Colonic mucosa (tissue), 4 donors: Measurements from ENCODE around the gene PLD1. TPM values are rescaled to one million over a fixed set of nuclear protein-coding genes. Genes with fewer than 3 reads are reported as not detected.

ENCODE experiments used
- DNase-seq: peaks from one replicate; pipeline ENCODE4 v3.0.0-alpha.2; 2020
- H3K27ac ChIP-seq: fragments of 200-600 bp; one replicate; pipeline ENCODE4 v1.8.0; 2021
- H3K27me3 ChIP-seq: fragments of 200-600 bp; one replicate; pipeline ENCODE4 v1.8.0; 2021
- H3K36me3 ChIP-seq: fragments of 200-600 bp; one replicate; pipeline ENCODE4 v1.8.0; 2021
- H3K4me1 ChIP-seq: fragments of 200-600 bp; one replicate; pipeline ENCODE4 v1.8.0; 2021; ENCODE audit warnings: mild to moderate bottlenecking
- H3K4me3 ChIP-seq: fragments of 200-600 bp; one replicate; pipeline ENCODE4 v1.8.0; 2021
- H3K9ac ChIP-seq, 2 donors: one replicate each; pipeline ENCODE4 v1.7.0; 2013; ENCODE audit warnings: control low read depth in 2 of 2, low read depth in 2 of 2, low read length in 2 of 2
- H3K9me3 ChIP-seq: fragments of 200-600 bp; one replicate; pipeline ENCODE4 v1.8.0; 2021
- CTCF ChIP-seq: fragments of 200-600 bp; IDR thresholded peaks from one replicate; pipeline ENCODE4 v1.8.0; 2022; ENCODE audit warnings: antibody characterized with exemption, mild to moderate bottlenecking
- intact Hi-C: fragments of 100-400 bp; cut with DNase I; formaldehyde crosslinking; loops from one replicate; pipeline ENCODE4 v1.14.1; 2022
- total RNA-seq, 2 donors: library from RNA; stranded (reverse); fragmentation: NEBNext Ultra II Directional in 1 of 2; extraction: Animal tissue kit (Norgen Biotek cat#: 25700) in 1 of 2; gene quantifications; one replicate each; pipeline ENCODE4 v1.2.1, GENCODE V29; 2021
- donor health status: healthy.
- donor health status: DM: no; HTN: no; CAD: no.
- donor health status: DM: no; HTN: no; CAD: no.

PLD1 gene
- total RNA-seq, 2 donors from 2014 or later = 49.6 to 81.3 TPM

DNA sequence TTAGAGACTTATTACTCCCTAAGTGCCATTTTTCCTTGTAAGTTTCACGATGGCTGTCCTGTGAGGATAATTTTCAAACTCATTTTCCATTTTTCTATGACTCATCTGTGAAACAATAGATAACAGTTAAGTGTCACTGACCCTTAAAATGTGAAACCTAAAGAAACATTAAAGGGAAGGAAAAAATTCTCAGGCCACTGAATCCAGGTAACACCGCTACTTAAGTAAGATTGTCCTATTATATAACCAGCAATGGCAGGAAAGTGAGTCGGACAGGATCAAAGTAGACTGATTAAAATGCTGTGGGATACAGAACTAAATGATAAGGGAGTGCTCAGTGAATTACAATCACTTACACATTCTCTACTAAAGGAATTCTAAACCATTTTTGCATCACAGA is 12.4 kb downstream of the PLD1 start:
- no peaks in the 10 kb centered on the region for H3K27me3 ChIP-seq
- H3K9me3 ChIP-seq = no peaks in the 10 kb centered on the region
- DNase-seq = no peak
- H3K4me3 ChIP-seq = no peak overlapping the region
- no peak for TF ChIP-seq CTCF
- no peak overlapping the region for H3K9ac ChIP-seq
- H3K4me1 ChIP-seq = no peaks in the 10 kb centered on the region
- no peak overlapping the region for H3K27ac ChIP-seq
- H3K36me3 ChIP-seq = no peaks in the 10 kb centered on the region
- intact Hi-C loops = no loop called here

DNA sequence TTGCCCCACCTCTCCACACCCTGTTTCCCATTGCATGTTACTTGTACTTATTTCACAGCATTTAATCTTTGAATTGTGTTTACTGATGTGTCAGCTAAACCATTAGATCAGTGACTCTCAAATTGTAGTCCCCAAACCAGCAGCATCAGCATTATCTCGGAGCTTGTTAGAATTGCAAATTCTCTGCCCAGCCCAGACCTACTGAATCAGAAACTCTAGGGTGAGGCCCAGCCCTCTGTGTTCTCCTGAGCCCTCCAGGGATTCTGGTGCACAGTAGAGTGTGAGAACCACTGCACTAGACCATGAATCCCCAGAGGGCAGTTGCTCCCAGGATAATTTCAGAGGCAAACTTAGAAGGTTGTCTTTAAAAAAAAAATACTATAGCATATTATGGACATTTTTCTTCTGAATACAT is 13.0 kb downstream of the PLD1 start:
- H3K27me3 ChIP-seq = no peaks in the 10 kb centered on the region
- no peaks in the 10 kb centered on the region for H3K9me3 ChIP-seq
- H3K36me3 ChIP-seq = no peaks in the 10 kb centered on the region
- intact Hi-C loops = no loop called here
- H3K27ac ChIP-seq = no peak overlapping the region
- no peak for TF ChIP-seq CTCF
- no peak overlapping the region for H3K9ac ChIP-seq
- DNase-seq = no peak
- H3K4me1 ChIP-seq = no peaks in the 10 kb centered on the region
- no peak overlapping the region for H3K4me3 ChIP-seq

DNA sequence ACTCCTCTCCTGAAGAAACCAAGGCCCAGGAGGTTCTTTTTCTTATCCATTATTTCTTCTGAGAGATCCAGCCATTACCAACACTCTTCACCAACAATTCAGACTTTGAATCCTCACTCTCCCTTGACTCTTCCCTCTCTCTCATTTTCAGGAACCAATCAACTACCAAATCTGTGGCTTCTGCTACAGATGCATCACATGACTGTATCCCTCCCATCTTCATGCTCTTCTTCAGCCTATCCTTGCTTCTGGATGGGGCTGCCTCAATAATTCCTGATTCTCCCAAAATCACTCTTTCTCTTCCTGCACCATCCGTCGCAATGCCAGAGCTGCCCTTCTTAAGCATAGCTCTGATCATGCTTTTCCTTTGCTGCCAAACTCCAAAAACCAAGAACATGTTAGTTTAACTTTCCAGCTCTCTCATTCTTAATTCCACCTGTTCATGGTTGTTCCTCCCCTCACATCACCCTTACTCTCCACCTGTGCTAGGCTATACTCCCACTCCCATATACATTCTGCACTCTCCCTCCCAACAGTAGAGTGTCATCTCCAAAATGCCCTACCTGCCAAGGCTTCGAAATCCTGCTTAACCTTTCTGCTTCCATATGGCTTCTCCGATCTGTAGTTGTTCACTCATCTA is 13.5 kb downstream of the PLD1 start:
- Histone ChIP-seq H3K27me3 (no peaks in the 10 kb centered on the region), H3K9me3 (no peaks in the 10 kb centered on the region), H3K27ac (no peak overlapping the region), H3K36me3 (no peaks in the 10 kb centered on the region), H3K9ac (no peak overlapping the region), H3K4me1 (no peaks in the 10 kb centered on the region), H3K4me3 (no peak overlapping the region)
- DNase-seq = no peak
- intact Hi-C loops = no loop called here
- no peak for TF ChIP-seq CTCF

- H3K27ac ChIP-seq = peak overlapping the region; percentile 60
- H3K9me3 ChIP-seq = no peaks in the 10 kb centered on the region
- no peaks in the 10 kb centered on the region for H3K27me3 ChIP-seq
- intact Hi-C loops = no loop called here
- no peaks in the 10 kb centered on the region for H3K36me3 ChIP-seq
- TF ChIP-seq CTCF = no peak
- DNase-seq = no peak
- H3K9ac ChIP-seq = no peak overlapping the region
- H3K4me1 ChIP-seq = peaks cover 9% of the 10 kb centered on the region
- H3K4me3 ChIP-seq = no peak overlapping the region
Measured at GRCh38 chr3:171792531-171792930, 17.8 kb downstream of the PLD1 start.

DNA sequence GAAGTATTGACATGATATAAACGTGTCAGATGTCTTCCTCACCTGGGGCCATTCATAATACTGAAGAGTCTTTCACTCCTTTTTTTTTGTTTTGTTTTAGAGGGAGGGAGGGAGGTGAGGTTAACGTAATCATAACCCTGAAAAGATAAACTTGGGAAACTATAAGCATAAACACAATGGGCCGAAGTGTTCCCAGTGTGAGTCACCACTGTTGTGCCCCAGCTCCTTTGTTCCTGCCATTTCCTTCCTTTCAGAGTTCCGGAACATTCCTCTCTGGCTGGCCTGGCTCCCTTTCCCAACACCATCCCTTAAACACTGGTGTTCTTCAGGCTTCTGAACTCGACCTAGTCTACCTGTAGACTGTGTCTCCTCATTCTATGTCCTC is 18.6 kb downstream of the PLD1 start:
- Histone ChIP-seq H3K4me3 (no peak overlapping the region), H3K9me3 (no peaks in the 10 kb centered on the region), H3K27ac (peak overlapping the region; percentile 60), H3K36me3 (no peaks in the 10 kb centered on the region), H3K27me3 (no peaks in the 10 kb centered on the region), H3K9ac (no peak overlapping the region), H3K4me1 (peaks cover 9% of the 10 kb centered on the region)
- no peak for TF ChIP-seq CTCF
- no peak for DNase-seq
- intact Hi-C loops = no loop called here
